Ovary (tissue), 9 donors: ENCODE results near the gene ATRNL1. TPM values are rescaled to one million over a fixed set of nuclear protein-coding genes. Genes with fewer than 3 reads are reported as not detected.

Source experiments
- DNase-seq, 5 donors: peaks; one replicate each; pipeline ENCODE4 v3.0.0-alpha.2; 2019 to 2020
- H3K27ac ChIP-seq, 2 donors: fragments of 200-600 bp; one replicate each; pipeline versions ENCODE4 v1.5.1 to v1.8.0; 2019 to 2022
- H3K27me3 ChIP-seq: fragments of 200-600 bp; one replicate; pipeline ENCODE4 v1.8.0; 2022
- H3K36me3 ChIP-seq: fragments of 200-600 bp; sonication (generic); one replicate; pipeline ENCODE4 v1.5.1; 2019
- H3K4me1 ChIP-seq: one replicate; pipeline ENCODE4 v1.8.1; 2013; ENCODE audit warnings: mild to moderate bottlenecking, moderate library complexity; ENCODE audit not compliant: insufficient read depth
- H3K4me3 ChIP-seq: fragments of 200-600 bp; sonication (generic); one replicate; pipeline ENCODE4 v1.5.1; 2017
- H3K9me3 ChIP-seq, 2 donors: fragments of 200-600 bp in 1 of 2; sonication (generic) in 1 of 2; one replicate each; pipeline versions ENCODE4 v1.5.1 to v1.8.1; 2013 to 2019; ENCODE audit warnings: mild to moderate bottlenecking in 1 of 2, moderate library complexity in 1 of 2
- EP300 ChIP-seq: sonication (generic); formaldehyde crosslinking; IDR thresholded peaks from one replicate; pipeline ENCODE4 v1.6.1; 2017; ENCODE audit warnings: antibody characterized with exemption
- POLR2A ChIP-seq: fragments of 450-650 bp; IDR thresholded peaks from one replicate; pipeline ENCODE4 v1.6.1; 2017; ENCODE audit warnings: antibody characterized with exemption, mild to moderate bottlenecking, moderate library complexity
- WGBS, 3 donors: extraction: QIAGEN DNeasy Blood & Tissue Kit in 1 of 3; methylation state at CpG; one replicate each; pipeline versions ENCODE4 v1.1.5 to v1.1.7; 2013 to 2017; 5-methylcytosine and 5-hydroxymethylcytosine counted together
- intact Hi-C, 4 donors: fragments of 100-400 bp; cut with DNase I; formaldehyde crosslinking; loops; one replicate each; pipeline versions ENCODE4 v1.11.0 to v1.15.1; 2022 to 2023
- polyA plus RNA-seq, 2 donors: library from polyadenylated mRNA; stranded (reverse); fragments of 200-250 nt in 1 of 2; fragments of 350-450 nt in 1 of 2; fragmentation: Illumina TruSeq in 1 of 2; extraction: RNeasy Lipid Tissue Mini Kit (QIAGEN cat#74804) in 1 of 2; gene quantifications; one replicate each; pipeline ENCODE4 v1.2.3, GENCODE V29; 2013 to 2014
- total RNA-seq, 7 donors: library from RNA; depleted of rRNA in 2 of 7; stranded (reverse); fragments of >200 nt in 2 of 7; fragmentation: NEBNext Ultra II Directional in 3 of 7; extraction: Animal tissue kit (Norgen Biotek cat#: 25700) in 3 of 7; gene quantifications; one replicate each; pipeline versions ENCODE4 v1.1.0 to v1.2.4, GENCODE V29; 2016 to 2023
- TF ChIP-seq, protein P1 (sequence below), 3 donors: fragments of 450-650 bp in 2 of 3; fragments of 200-600 bp in 1 of 3; IDR thresholded peaks; one replicate each; pipeline versions ENCODE4 v1.5.1 to v1.8.0; 2016 to 2022; ENCODE audit warnings: antibody characterized with exemption in 3 of 3, mild to moderate bottlenecking in 1 of 3
- donor health status: DM: no; HTN: no; CAD: no; lungs with moderate emphysema.
- donor health status: DM: no; HTN: no; CAD: no.
- donor health status: Bipolar disorder and iron deficiency.
- donor health status: DM: yes; HTN: yes; CAD: no.
- donor health status: DM: no; HTN: no; CAD: no.
- donor health status: DM: yes; HTN: yes; CAD: no.

ATRNL1 gene
- total and polyA plus RNA-seq, 9 donors, result 8.1 to 119 (median 77.8) TPM

DNA sequence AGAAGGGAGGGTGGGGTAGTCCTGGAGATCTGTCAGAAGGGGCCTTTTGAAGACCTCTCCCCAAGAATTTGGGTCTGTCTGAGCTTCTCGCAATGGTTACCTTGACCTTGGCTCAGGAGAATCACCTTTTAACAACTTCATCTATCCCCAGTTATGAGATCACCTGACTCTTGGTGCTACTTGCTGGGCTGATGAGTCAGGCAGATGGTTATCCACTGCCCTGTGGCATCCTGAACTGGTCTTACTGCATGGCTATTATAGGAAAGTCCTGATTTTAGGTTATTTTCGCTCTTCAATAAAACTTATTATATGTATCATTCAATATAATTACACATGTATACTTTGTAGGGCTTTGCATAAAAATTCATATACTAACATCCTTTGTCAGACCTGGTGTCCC is 905.1 kb downstream of the ATRNL1 start:
- TF ChIP-seq EP300, result no peak
- TF ChIP-seq, protein P1, sequence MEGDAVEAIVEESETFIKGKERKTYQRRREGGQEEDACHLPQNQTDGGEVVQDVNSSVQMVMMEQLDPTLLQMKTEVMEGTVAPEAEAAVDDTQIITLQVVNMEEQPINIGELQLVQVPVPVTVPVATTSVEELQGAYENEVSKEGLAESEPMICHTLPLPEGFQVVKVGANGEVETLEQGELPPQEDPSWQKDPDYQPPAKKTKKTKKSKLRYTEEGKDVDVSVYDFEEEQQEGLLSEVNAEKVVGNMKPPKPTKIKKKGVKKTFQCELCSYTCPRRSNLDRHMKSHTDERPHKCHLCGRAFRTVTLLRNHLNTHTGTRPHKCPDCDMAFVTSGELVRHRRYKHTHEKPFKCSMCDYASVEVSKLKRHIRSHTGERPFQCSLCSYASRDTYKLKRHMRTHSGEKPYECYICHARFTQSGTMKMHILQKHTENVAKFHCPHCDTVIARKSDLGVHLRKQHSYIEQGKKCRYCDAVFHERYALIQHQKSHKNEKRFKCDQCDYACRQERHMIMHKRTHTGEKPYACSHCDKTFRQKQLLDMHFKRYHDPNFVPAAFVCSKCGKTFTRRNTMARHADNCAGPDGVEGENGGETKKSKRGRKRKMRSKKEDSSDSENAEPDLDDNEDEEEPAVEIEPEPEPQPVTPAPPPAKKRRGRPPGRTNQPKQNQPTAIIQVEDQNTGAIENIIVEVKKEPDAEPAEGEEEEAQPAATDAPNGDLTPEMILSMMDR (IDR thresholded peaks at IDR 0.05), result no peak
- no peak for TF ChIP-seq POLR2A
- Histone ChIP-seq H3K9me3 (no peaks in the 10 kb centered on the region), H3K4me1 (no peaks in the 10 kb centered on the region), H3K27ac (no peak overlapping the region), H3K4me3 (no peak overlapping the region), H3K36me3 (no peaks in the 10 kb centered on the region), H3K27me3 (no peaks in the 10 kb centered on the region)
- intact Hi-C loops, result no loop called here
- DNase-seq, result no peak
- 93 to 99% (median 97%) methylated on average over 2 of the region's 2 CpGs for WGBS, 3 donors

Other genes starting within 250 kb of the ATRNL1 start
- 10 to 100 TPM in 6 of 7 donors, 1 to 10 TPM in 1; 9.6 to 25.0 (median 17.4) TPM for gene TRUB1, start 155.2 kb upstream of the ATRNL1 start, total RNA-seq
- gene TRUB1, start 155.2 kb upstream of the ATRNL1 start, polyA plus RNA-seq, result 10 to 100 TPM; 12.0 to 36.1 TPM